ENCODE results near the gene MAPK8. TPM values are rescaled to one million over a fixed set of nuclear protein-coding genes. Genes with fewer than 3 reads are reported as not detected.

The MAPK8 gene
- total and polyA plus RNA-seq, 10 donors: 5.2 to 61.4 (median 37.4) TPM

DNA sequence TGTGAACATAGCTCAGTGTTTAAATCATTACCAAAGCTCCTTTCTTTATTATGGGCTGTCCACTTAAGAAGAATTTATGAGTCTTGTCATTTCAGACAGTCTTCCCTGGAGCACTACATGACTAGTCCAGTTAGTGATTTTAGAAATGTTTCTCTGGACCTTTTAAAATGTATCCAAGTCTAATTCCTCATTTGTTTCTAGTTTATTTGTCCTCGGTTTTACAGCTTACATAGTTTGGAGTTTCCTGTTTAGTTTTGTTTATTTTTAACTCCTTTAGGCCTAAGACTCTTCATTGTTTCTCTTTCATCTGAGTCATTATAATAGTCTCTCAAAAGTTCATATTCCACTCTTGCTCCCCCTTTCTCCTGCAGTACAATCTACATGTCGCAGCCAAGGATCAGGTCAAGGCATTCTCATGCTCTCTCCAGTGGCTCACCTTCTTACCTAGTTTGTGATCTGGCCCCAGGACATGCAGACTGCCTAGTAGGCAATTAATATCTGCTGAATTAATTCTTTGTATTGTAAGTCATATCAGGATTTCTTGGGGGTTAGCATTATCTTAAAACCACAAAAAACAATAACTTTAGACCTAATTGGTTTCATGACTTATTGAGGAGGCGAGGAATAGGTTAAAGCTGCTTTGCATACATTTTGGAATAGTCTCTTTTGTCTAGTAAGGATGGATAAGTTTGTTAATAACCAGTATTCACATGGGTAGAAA, 93.8 kb downstream of the MAPK8 start:
- intact Hi-C loops (cut with DNase I; ENCODE audit: low total_unique reads): no loop called here
- Histone ChIP-seq H3K4me3 (no peak overlapping the region), H3K27me3 (replicated peaks in 1 of 7) (no peaks in the 10 kb centered on the region), H3K4me1 (peaks cover 0 to 14% (median 0%) of the 10 kb centered on the region in 6 donors), H3K9me3 (no peaks in the 10 kb centered on the region), H3K27ac (no peak overlapping the region), H3K36me3 (peaks cover 0 to 7% (median 0%) of the 10 kb centered on the region in 6 donors)
- TF ChIP-seq POLR2AphosphoS5 (IDR thresholded peaks at IDR 0.05) (no peak), POLR2A (IDR thresholded peaks at IDR 0.05) (no peak)
- TF ChIP-seq, protein P1, sequence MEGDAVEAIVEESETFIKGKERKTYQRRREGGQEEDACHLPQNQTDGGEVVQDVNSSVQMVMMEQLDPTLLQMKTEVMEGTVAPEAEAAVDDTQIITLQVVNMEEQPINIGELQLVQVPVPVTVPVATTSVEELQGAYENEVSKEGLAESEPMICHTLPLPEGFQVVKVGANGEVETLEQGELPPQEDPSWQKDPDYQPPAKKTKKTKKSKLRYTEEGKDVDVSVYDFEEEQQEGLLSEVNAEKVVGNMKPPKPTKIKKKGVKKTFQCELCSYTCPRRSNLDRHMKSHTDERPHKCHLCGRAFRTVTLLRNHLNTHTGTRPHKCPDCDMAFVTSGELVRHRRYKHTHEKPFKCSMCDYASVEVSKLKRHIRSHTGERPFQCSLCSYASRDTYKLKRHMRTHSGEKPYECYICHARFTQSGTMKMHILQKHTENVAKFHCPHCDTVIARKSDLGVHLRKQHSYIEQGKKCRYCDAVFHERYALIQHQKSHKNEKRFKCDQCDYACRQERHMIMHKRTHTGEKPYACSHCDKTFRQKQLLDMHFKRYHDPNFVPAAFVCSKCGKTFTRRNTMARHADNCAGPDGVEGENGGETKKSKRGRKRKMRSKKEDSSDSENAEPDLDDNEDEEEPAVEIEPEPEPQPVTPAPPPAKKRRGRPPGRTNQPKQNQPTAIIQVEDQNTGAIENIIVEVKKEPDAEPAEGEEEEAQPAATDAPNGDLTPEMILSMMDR (IDR thresholded peaks at IDR 0.05 in 8 of 11, conservative IDR thresholded peaks at IDR 0.05 in 3 of 11): no peak
- 64 to 76% (median 69%) methylated on average over 3 of the region's 3 CpGs for WGBS, 5 donors
- DNase-seq: no peak

DNA sequence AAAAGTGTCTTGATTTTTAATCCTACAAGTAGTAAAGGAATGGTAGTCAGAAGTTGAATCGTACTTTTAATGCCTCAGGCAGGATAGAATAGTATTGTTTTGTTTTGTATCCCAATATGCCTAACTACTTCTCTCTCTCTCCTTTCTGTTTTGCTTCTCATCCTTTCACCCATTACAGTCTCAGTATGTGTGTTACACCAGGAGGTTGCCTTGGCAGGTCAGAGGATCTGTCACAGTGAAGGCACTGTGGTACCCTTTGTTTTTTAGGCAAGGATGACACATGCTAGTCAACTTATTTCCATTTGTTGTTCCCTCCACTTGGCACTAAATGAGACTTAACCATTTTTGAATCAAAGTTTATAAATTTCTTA, 94.4 kb downstream of the MAPK8 start:
- 94 to 98% (median 97%) methylated on average over 1 of the region's 1 CpG for WGBS, 5 donors
- no peaks in the 10 kb centered on the region for H3K27me3 ChIP-seq (replicated peaks in 1 of 7)
- peaks cover 0 to 12% (median 0%) of the 10 kb centered on the region in 6 donors for H3K36me3 ChIP-seq
- no peaks in the 10 kb centered on the region for H3K9me3 ChIP-seq
- no peak overlapping the region for H3K4me3 ChIP-seq
- TF ChIP-seq, protein P1 (IDR thresholded peaks at IDR 0.05 in 8 of 11, conservative IDR thresholded peaks at IDR 0.05 in 3 of 11): no peak
- TF ChIP-seq POLR2A (IDR thresholded peaks at IDR 0.05) (no peak), POLR2AphosphoS5 (IDR thresholded peaks at IDR 0.05) (no peak)
- H3K4me1 ChIP-seq: peaks cover 0 to 14% (median 0%) of the 10 kb centered on the region in 6 donors
- H3K27ac ChIP-seq: no peak overlapping the region
- intact Hi-C loops (cut with DNase I; ENCODE audit: low total_unique reads): no loop called here
- no peak for DNase-seq

DNA sequence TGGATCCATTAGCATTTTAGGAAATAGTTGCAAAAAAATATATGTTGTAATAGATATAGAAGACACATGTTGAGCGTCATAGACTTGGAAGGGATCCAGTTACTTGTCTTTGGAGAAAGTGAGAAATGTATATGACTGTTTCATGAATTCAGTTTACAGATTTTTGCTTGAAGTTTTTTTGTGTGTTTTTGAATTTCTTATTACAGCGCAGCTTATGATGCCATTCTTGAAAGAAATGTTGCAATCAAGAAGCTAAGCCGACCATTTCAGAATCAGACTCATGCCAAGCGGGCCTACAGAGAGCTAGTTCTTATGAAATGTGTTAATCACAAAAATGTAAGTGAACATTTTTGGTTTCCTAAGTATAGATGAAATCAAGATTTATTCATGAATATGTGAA, 98.2 kb downstream of the MAPK8 start:
- Histone ChIP-seq H3K36me3 (peaks cover 0 to 39% (median 5%) of the 10 kb centered on the region in 6 donors), H3K4me3 (no peak overlapping the region), H3K27me3 (replicated peaks in 1 of 7) (no peaks in the 10 kb centered on the region), H3K27ac (no peak overlapping the region), H3K9me3 (no peaks in the 10 kb centered on the region), H3K4me1 (peaks cover 0 to 6% (median 0%) of the 10 kb centered on the region in 6 donors)
- no peak for DNase-seq
- TF ChIP-seq, protein P1 (IDR thresholded peaks at IDR 0.05 in 8 of 11, conservative IDR thresholded peaks at IDR 0.05 in 3 of 11): no peak
- TF ChIP-seq POLR2AphosphoS5 (IDR thresholded peaks at IDR 0.05): no peak
- no peak for TF ChIP-seq POLR2A (IDR thresholded peaks at IDR 0.05)
- 51 to 88% (median 73%) methylated on average over 4 of the region's 4 CpGs for WGBS, 5 donors
- intact Hi-C loops (cut with DNase I; ENCODE audit: low total_unique reads): no loop called here

DNA sequence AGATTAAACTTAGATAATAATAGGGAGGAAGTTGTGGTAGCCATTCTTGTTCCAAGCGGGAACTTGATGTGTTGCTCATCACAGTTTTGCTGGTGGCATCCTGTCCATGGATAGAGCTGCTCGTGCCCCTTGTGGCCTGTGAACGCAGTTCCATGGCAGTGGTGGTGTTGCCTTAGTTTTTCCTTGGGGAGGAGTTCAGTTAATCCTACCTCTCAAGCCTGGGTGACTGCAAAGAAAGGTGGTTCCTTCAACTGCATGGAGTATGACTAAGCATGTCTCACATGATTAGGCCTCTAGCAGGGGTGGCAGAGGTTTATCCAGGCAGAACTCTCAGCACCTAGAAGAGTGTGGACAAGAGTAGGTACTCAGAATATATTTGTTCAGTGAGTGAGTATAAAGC, 99.7 kb downstream of the MAPK8 start:
- H3K4me1 ChIP-seq: no peaks in the 10 kb centered on the region
- intact Hi-C loops (cut with DNase I; ENCODE audit: low total_unique reads): no loop called here
- H3K27me3 ChIP-seq (replicated peaks in 1 of 7): no peaks in the 10 kb centered on the region
- TF ChIP-seq POLR2AphosphoS5 (IDR thresholded peaks at IDR 0.05) (no peak), POLR2A (IDR thresholded peaks at IDR 0.05) (no peak)
- TF ChIP-seq, protein P1 (IDR thresholded peaks at IDR 0.05 in 8 of 11, conservative IDR thresholded peaks at IDR 0.05 in 3 of 11): no peak
- 40 to 97% (median 53%) methylated on average over 3 of the region's 3 CpGs for WGBS, 5 donors
- H3K36me3 ChIP-seq: peaks cover 0 to 55% (median 17%) of the 10 kb centered on the region in 6 donors
- peaks cover 0 to 2% (median 0%) of the 10 kb centered on the region in 8 donors for H3K9me3 ChIP-seq
- DNase-seq: no peak
- no peak overlapping the region for H3K27ac ChIP-seq
- no peak overlapping the region for H3K4me3 ChIP-seq
